T47D (cell line): ENCODE results near the gene FUCA1.
"Not testable (repeated sequence)": the region's sequence is repeated elsewhere in the genome, so short reads cannot be mapped to it uniquely, and the experiment has no call there.

ENCODE experiments used
- DNase-seq, 2 experiments: peaks; one replicate each; pipeline versions ENCODE4 v3.0.0 to v3.0.0-alpha.2; 2011 to 2012; ENCODE audit warnings: low read depth in 1 of 2, low spot score in 1 of 2
- JUND ChIP-seq: IDR thresholded peaks from 2 replicates; pipeline ENCODE4 v1.6.1; 2012; ENCODE audit warnings: low read depth
- in situ Hi-C: cut with HindIII; loops from 2 replicates; pipeline ENCODE4 v1.10.0; 2016; ENCODE audit warnings: low sequenced_read_pairs, low pct_unique_long_range_greater_than_20kb

FUCA1 gene

GRCh38 chr1:23816361-23816760 is 51.7 kb downstream of the FUCA1 start:
- no peak for TF ChIP-seq JUND
- in situ Hi-C loops, result no loop called here
- DNase-seq, result no peak

GRCh38 chr1:23814016-23814415 is 54.1 kb downstream of the FUCA1 start:
- no peak for TF ChIP-seq JUND
- in situ Hi-C loops, result no loop called here
- no peak for DNase-seq

- DNase-seq, result no peak
- TF ChIP-seq JUND, result no peak
- in situ Hi-C loops, result no loop called here
Observed at GRCh38 chr1:23810818-23811540, 57.1 kb downstream of the FUCA1 start.

GRCh38 chr1:23809751-23810171 is 58.3 kb downstream of the FUCA1 start:
- no peak for TF ChIP-seq JUND
- in situ Hi-C loops, result no loop called here
- DNase-seq, result peak; percentile 66 to 76

- no peak for DNase-seq
- in situ Hi-C loops, result no loop called here
- TF ChIP-seq JUND, result no peak
Observed at GRCh38 chr1:23807453-23807852, 60.6 kb downstream of the FUCA1 start.

- in situ Hi-C loops, result no loop called here
- TF ChIP-seq JUND, result no peak
- no peak for DNase-seq
Observed at GRCh38 chr1:23806280-23806679, 61.8 kb downstream of the FUCA1 start.

- no peak for TF ChIP-seq JUND
- in situ Hi-C loops, result no loop called here
- DNase-seq, result no peak
Observed at GRCh38 chr1:23805025-23805424, 63.1 kb downstream of the FUCA1 start.

- in situ Hi-C loops, result no loop called here
- no peak for DNase-seq
- no peak for TF ChIP-seq JUND
Observed at GRCh38 chr1:23804183-23804835, 63.8 kb downstream of the FUCA1 start.

GRCh38 chr1:23803674-23804073 is 64.4 kb downstream of the FUCA1 start:
- TF ChIP-seq JUND, result no peak
- no peak for DNase-seq
- in situ Hi-C loops, result no loop called here

GRCh38 chr1:23802809-23803342 is 65.2 kb downstream of the FUCA1 start:
- DNase-seq, in situ Hi-C loops: not testable (repeated sequence)

GRCh38 chr1:23801876-23802275 is 66.2 kb downstream of the FUCA1 start:
- no peak for DNase-seq
- in situ Hi-C loops, result no loop called here
- TF ChIP-seq JUND, result no peak

GRCh38 chr1:23801338-23801748 is 66.7 kb downstream of the FUCA1 start:
- in situ Hi-C loops, result no loop called here
- TF ChIP-seq JUND, result no peak
- no peak for DNase-seq

- DNase-seq, result peak; percentile 89 to 95
- in situ Hi-C loops, result no loop called here
- no peak for TF ChIP-seq JUND
Observed at GRCh38 chr1:23800400-23801337, 67.4 kb downstream of the FUCA1 start, which contains the start of gene GALE. Gene GALE (minus strand): TSS chr1:23800754. CDS start chr1:23799007, 1,747 bp downstream.
